ENCODE measurements around the gene SCN4A. TPM values are rescaled to one million over a fixed set of nuclear protein-coding genes. Genes with fewer than 3 reads are reported as not detected.

Gene SCN4A
- total RNA-seq, 4 donors from 2014 or later: under 0.01 to 0.71 (median 0.20) TPM

GRCh38 chr17:63967953-63968352 is 4.8 kb downstream of the SCN4A start:
- intact Hi-C loops (cut with DNase I): no loop called here
- Histone ChIP-seq H3K27me3 (peaks cover 0 to 5% (median 0%) of the 10 kb centered on the region in 4 donors), H3K9me3 (no peaks in the 10 kb centered on the region), H3K27ac (replicated peaks in 1 of 4) (no peak overlapping the region), H3K4me3 (no peak overlapping the region), H3K36me3 (no peaks in the 10 kb centered on the region), H3K4me1 (peaks cover 0 to 15% (median 3%) of the 10 kb centered on the region in 4 donors)
- no peak for DNase-seq (ENCODE audit: extremely low spot score)
- 96% methylated on average over 14 of the region's 19 CpGs for WGBS
- TF ChIP-seq POLR2A (IDR thresholded peaks at IDR 0.05; ENCODE audit: low read depth) (no peak), CTCF (IDR thresholded peaks at IDR 0.05) (no peak), POLR2AphosphoS5 (IDR thresholded peaks at IDR 0.05) (no peak), EP300 (IDR thresholded peaks at IDR 0.05) (no peak)

- peaks cover 12 to 26% (median 15%) of the 10 kb centered on the region in 4 donors for H3K4me1 ChIP-seq
- TF ChIP-seq POLR2A (IDR thresholded peaks at IDR 0.05; ENCODE audit: low read depth) (no peak), CTCF (IDR thresholded peaks at IDR 0.05) (no peak), EP300 (IDR thresholded peaks at IDR 0.05) (no peak), POLR2AphosphoS5 (IDR thresholded peaks at IDR 0.05) (no peak)
- 79% methylated on average over 11 of the region's 11 CpGs for WGBS
- H3K27me3 ChIP-seq: no peaks in the 10 kb centered on the region
- no peak overlapping the region for H3K27ac ChIP-seq (replicated peaks in 1 of 4)
- DNase-seq (ENCODE audit: extremely low spot score): no peak
- no peaks in the 10 kb centered on the region for H3K9me3 ChIP-seq
- H3K36me3 ChIP-seq: no peaks in the 10 kb centered on the region
- intact Hi-C loops (cut with DNase I): no loop called here
- H3K4me3 ChIP-seq: no peak overlapping the region
Observed at GRCh38 chr17:63966646-63967264, 6.0 kb downstream of the SCN4A start.

GRCh38 chr17:63963123-63963522 is 9.6 kb downstream of the SCN4A start:
- Histone ChIP-seq H3K9me3 (no peaks in the 10 kb centered on the region), H3K27me3 (peaks cover 0 to 14% (median 0%) of the 10 kb centered on the region in 4 donors), H3K36me3 (no peaks in the 10 kb centered on the region), H3K4me1 (peaks cover 25 to 35% (median 28%) of the 10 kb centered on the region in 4 donors), H3K4me3 (no peak overlapping the region), H3K27ac (replicated peaks in 1 of 4) (peak overlapping the region; percentile 43 to 73 (median 56))
- DNase-seq (ENCODE audit: extremely low spot score): no peak
- intact Hi-C loops (cut with DNase I): no loop called here
- 76% methylated on average over 4 of the region's 4 CpGs for WGBS
- TF ChIP-seq POLR2AphosphoS5 (IDR thresholded peaks at IDR 0.05): peak; percentile 45 to 46
- no peak for TF ChIP-seq EP300 (IDR thresholded peaks at IDR 0.05)
- no peak for TF ChIP-seq POLR2A (IDR thresholded peaks at IDR 0.05; ENCODE audit: low read depth)
- no peak for TF ChIP-seq CTCF (IDR thresholded peaks at IDR 0.05)

- Histone ChIP-seq H3K9me3 (no peaks in the 10 kb centered on the region), H3K27ac (replicated peaks in 1 of 4) (peak overlapping the region in 3 of 4 donors; percentile 18 to 66 (median 41)), H3K4me1 (peaks cover 25 to 35% (median 28%) of the 10 kb centered on the region in 4 donors), H3K27me3 (peaks cover 0 to 14% (median 0%) of the 10 kb centered on the region in 4 donors), H3K36me3 (no peaks in the 10 kb centered on the region), H3K4me3 (no peak overlapping the region)
- TF ChIP-seq POLR2AphosphoS5 (IDR thresholded peaks at IDR 0.05) (no peak), CTCF (IDR thresholded peaks at IDR 0.05) (no peak), POLR2A (IDR thresholded peaks at IDR 0.05; ENCODE audit: low read depth) (no peak), EP300 (IDR thresholded peaks at IDR 0.05) (no peak)
- intact Hi-C loops (cut with DNase I): no loop called here
- WGBS: 64% methylated on average over 10 of the region's 10 CpGs
- DNase-seq (ENCODE audit: extremely low spot score): no peak
Observed at GRCh38 chr17:63962298-63962744, 10.4 kb downstream of the SCN4A start.

Data from esophagus muscularis mucosa (tissue), 4 donors.